IPS-NIHi7 (cell line): ENCODE measurements around the gene CAPN13.

Source experiments
- DNase-seq: peaks from one replicate; pipeline ENCODE4 v3.0.0; 2012; ENCODE audit warnings: mixed read lengths; ENCODE audit errors: extremely low spot score

The CAPN13 gene

GRCh38 chr2:30730736-30731647 lies 76.3 kb downstream of the CAPN13 start:
- no peak for DNase-seq

DNA sequence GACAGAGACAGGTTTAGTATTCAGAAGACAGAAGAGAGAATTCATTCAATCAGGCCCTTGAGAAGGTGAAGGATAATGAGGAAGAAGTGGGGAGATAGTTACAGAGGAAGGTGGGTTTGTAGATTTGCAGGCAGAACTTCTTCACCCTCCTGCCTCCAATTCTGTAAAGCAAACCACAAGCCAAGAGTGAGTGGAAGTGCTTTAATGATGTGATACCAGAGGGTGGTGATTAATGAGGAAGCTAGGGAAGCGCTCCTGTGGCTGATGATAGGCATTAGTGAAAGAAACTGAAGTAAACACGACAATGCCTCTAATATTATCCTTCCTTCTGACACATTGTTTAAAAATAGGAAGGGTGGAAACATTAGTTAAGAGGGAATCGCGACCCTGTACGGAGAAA lies 78.2 kb downstream of the CAPN13 start:
- no peak for DNase-seq

GRCh38 chr2:30722936-30723725 lies 84.1 kb downstream of the CAPN13 start:
- DNase-seq = no peak

GRCh38 chr2:30721668-30722647 lies 85.3 kb downstream of the CAPN13 start:
- no peak for DNase-seq

DNA sequence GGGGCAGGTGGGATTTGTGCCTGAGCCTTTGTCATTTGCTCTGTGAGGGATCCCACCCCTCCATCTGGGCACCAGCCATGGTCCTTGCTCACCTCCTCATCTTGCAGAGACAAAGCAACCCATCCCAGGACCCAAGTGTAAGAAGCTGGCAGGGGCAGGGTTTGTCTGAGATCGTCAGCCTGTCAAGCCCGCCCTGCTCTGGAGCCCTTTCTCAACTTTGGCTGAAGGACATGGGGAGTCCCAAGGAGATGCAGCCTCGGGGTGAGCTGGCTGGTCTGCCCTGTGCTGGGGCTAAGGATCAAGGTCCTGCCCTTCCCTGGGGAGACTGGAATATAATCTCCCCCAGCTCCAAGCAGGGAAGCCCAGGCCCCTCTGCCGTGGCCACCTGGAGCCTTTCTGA lies 86.0 kb downstream of the CAPN13 start:
- DNase-seq = no peak

GRCh38 chr2:30717081-30717650 lies 90.1 kb downstream of the CAPN13 start:
- no peak for DNase-seq

DNA sequence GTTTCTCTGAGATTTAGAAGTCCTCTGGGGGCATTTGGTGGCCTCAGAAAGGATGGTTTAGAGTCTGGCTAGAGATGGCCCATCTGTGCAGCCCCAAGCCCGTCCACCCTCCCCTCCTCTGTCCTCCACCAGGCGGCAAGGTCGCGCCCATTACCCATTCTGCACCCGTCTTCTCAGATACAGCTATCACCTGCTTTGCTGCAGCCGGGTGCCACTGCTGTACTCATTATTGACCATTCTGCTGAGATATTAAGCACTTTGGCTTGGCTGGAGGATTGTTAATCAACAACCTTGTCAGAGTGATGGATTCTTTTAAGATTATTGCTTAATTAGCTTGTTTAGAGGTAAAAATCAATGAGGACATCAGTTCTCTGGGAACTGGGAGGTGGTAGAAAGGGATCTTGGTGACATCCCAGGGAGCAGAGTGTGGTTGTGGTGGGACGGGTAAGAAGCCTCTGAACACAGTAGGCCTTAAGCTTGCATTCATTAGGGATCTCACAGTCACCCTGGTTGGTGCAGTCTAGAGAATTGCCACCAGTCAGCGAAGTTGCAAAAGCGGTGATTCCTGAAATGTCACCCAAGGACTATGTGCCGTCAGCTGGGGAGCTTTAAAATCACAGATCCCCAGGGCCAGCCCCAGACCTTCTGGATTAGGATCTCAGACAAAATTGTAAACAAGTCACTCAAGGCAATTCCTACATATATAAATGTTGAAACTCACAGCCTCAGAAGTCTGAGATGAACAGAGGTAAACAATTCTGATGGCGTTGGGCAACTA lies 90.9 kb downstream of the CAPN13 start:
- DNase-seq = no peak

GRCh38 chr2:30714811-30715709 lies 92.2 kb downstream of the CAPN13 start:
- no peak for DNase-seq

DNA sequence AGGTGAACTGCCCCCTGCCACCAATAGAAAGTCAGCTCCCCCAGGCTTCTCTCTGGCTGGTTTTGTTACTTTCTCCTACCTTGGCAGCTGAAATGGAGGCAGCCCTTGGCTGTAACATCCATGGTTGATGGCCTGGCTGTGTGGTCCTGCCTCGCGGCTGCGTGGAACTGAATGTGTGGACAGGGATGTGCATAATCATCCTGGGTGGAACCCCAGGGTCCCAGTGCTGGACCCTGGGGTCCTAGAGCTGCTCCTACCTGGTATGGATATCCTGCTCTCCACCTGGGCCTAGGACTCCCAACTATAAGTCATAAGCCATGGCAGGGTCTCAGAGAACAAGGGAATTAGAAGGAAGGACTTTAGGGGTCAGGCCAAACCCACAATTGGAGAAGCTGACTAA lies 93.5 kb downstream of the CAPN13 start:
- no peak for DNase-seq

DNA sequence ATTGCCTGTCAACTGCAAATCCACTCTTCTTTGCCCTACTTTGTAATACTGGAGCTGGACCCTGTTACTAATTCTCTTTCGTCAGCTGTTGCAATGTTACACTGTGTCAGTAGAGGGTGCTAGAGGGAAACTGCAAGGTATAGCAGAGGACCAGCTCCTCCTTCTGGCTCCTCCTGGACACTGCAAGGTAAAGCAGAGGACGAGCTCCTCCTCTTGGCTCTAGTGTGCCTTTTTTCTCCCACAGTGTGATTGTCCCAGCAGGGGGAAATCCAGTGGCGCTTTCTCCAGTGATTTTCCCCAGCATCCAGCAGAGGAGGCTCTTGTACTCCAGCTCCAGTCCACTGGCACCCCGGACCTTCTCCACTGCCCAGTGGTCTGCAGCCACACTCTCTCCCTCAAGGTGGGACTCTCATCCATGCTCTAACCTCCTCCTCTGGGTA lies 95.6 kb downstream of the CAPN13 start:
- DNase-seq = peak; percentile 80

DNA sequence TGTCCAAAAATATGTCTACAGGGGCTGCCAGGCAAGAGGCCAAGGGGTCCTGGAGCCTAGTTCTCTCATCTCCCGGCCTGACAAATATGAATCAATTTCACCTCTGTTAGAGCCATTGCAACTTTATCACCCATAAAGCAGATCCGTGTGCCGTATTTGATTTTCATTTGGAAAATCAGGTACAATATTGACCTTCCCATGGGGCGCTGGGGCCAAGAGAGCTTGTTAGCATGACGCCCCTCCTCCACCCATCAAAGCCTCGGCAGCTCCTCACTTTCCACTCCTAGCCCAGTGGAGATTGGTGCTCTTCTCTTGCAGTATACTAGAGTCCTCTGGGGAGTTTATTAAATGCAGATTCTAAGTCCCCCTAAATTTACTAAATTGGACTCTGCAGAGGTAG lies 96.8 kb downstream of the CAPN13 start:
- DNase-seq = no peak

DNA sequence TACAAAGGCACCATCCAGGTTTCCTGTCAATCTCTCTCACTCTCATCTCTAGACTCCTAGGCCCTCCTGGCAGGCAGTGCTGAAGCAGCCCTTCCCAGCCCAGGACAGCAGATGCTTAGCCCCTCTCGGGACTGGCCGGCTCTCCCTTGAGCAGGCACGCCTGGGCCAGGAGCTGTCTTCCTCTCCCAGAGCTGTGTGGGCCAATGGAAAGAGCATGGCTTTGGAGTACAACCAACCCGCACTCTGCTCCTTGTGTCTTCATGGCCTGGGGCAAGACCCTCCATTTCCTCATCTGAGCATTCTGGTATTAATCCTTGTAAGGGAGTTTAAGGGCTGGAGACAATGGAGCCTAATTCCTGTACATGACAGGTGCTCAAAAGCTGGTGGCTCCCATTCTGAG lies 97.2 kb downstream of the CAPN13 start:
- DNase-seq = no peak

GRCh38 chr2:30709516-30709915 lies 97.7 kb downstream of the CAPN13 start:
- no peak for DNase-seq

GRCh38 chr2:30708491-30709290 lies 98.6 kb downstream of the CAPN13 start:
- no peak for DNase-seq

DNA sequence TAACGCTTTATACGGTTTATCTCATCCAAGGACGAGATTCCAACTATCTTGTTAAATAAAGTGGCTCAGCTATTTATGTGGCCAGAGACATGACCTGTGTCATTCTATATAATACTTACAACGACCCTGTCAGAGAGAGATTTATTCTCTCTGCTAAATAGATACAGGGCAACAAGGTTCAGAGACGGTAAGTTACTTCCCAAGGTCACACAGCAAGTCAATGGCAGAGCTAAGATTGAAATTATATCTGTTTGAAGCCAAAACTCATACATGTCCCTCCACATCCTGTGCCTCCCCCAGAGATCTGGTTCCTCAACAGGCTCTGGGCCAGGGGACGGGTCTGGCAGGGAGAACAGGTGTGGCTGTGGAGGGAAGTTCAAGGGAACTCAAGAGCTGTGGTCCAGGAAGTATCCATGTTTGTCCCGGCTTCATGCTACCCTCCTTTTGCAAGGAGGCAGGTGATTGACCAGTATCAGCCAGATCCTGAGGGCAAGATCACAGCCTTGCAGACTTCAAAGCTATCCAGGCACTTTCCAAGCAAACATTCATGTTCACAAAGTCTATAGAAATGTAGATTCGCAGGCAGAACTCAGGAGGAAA lies 99.8 kb downstream of the CAPN13 start:
- DNase-seq = no peak

DNA sequence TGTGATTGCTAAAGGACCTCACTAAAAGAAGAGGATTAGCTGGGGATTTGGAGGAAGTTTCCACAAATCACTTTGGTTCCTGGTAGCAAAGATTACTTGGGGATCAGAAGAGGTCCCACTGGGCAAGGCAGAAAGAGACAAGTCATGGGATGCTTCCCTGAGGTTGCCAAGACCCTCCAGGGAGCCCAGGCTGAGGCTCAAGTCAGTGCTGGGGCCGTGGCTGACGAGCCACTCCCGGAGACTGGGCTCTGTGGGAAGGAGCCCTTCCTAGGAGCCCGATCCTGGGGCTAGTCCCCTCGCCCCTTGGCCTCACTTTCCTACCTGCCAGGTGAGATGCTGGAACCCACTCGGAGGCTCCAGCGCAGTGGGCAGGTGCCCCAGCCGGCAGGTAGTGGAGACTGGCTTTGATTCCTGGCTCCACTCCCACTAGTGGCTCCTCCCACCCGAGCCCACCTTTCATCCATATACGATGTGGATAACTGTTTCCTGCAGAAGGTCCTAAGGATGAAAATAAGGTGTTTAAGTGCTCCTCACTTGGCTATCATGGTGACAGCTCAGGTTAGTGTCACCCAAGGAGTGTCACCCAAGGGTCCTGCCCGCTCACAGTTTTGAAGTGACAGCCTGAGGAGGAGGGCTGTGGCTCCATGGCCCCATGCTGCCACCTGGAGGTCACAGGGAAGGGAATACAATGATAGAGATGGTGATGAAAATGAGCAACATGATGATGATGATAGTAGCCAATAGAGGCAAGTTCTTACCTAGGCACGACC lies 100.5 kb downstream of the CAPN13 start:
- peak; percentile 59 for DNase-seq
